NCI-H1694 (cell line): ENCODE data around the gene TNP2.

Experiments used
- DNase-seq: peaks from one replicate; lab custom pipeline; 2025; lab: John Stamatoyannopoulos, UW

Gene TNP2

GRCh38 chr16:11268921-11269375 is at the start of gene TNP2:
Gene TNP2, minus strand, starts transcription at chr16:11269325. Its CDS starts 63 bp downstream, at chr16:11269262.
- no peak for DNase-seq

GRCh38 chr16:11318817-11319216 is 49.7 kb upstream of the TNP2 start:
- DNase-seq: no peak

GRCh38 chr16:11316331-11317015 is 47.3 kb upstream of the TNP2 start:
- DNase-seq: no peak

DNA sequence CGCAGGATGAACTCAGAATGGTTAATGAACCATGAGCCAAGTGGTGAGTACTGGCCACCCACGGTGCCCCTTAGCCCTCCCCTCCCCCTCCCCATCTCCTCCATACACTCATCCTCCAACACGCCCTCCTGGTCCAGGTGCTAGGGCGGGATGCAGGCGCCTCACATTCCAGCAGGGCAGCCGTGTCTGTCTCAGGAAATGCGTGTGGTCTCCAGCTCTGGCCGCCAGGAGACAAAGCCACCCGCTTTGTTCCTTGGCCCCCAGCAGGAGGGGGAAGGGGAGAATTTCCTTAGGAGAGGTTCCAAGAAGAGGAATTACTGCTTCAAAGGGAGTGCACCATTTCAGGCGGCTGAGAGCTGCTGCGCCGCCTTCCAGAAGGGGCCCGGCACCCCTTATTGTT is 46.4 kb upstream of the TNP2 start:
- no peak for DNase-seq

GRCh38 chr16:11314309-11314894 is 45.3 kb upstream of the TNP2 start:
- no peak for DNase-seq

GRCh38 chr16:11313493-11314308 is 44.6 kb upstream of the TNP2 start:
- no peak for DNase-seq

GRCh38 chr16:11312718-11313492 is 43.8 kb upstream of the TNP2 start:
- no peak for DNase-seq

DNA sequence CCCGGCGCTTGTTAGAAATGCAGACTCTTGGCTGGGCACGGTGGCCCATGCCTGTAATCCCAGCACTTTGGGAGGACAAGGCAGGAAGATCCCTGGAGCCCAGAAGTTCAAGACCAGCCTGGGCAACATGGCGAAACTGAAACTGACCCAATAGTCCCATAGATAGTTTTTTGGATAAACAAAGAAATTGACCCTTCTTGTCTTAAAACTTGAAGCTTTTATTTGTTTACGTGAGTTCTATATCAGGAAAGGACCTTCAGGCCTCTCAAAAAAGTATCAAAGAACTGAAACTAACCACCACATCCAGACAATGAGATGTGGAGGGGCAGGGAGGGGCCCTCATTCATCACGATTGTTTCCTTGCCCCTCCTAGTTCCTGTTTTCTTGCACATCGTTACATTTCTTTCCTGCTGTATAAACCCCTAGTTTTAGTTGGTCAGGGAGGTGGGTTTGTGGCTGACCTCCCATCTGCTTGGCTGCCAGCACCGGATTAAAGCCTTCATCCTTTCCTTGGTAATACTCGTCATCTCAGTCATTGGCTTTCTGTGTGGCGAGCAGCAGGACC is 42.0 kb upstream of the TNP2 start:
- DNase-seq: no peak

GRCh38 chr16:11310634-11310977 is 41.5 kb upstream of the TNP2 start:
- DNase-seq: no peak

- no peak for DNase-seq
Measured at GRCh38 chr16:11309895-11310633, 40.9 kb upstream of the TNP2 start.

GRCh38 chr16:11308493-11309283 is 39.6 kb upstream of the TNP2 start:
- DNase-seq: no peak

DNA sequence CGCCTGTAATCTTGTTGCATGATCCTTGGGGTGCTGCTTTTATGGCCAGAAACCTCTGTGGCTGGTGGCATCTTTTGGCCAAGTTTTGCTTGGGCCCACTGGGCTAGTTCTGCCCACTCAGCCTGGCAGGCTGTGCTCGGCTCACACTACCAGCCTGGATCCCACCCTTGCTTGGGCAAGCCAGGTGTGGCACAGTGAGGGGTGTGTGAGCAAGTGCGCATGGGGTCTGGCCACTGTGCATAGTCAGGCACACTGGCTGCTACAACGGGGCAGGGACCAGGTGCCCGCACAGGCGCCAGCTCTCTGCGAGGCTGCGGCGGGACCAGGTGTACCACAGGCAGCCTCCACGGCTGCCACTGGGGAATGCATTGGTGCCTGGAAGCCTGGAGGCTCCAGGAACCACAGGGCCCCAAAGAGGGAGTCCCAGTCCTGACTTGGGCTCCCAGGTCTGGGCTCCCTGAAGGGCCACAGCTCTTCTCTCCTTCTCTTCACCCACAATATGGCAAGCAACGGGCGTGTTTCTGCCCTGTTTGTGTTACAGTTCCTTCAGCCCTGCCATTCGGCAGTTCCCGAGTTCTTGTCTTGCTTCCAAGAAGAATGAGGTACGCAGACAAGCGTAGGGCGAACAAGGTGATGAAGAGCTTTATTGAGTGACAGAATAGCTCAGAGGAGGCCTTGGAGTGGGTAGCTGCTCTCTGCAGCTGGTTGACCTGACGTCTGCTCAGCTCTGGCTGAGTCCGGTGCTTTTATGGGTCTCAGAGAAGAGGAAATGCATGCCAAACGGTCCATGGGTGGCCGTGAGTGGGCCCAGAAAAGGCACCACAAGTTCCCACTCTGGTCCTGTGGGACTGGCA is 38.7 kb upstream of the TNP2 start:
- no peak for DNase-seq

- no peak for DNase-seq
Measured at GRCh38 chr16:11306997-11307638, 38.0 kb upstream of the TNP2 start.

- no peak for DNase-seq
Measured at GRCh38 chr16:11306381-11306780, 37.3 kb upstream of the TNP2 start.

- DNase-seq: no peak
Measured at GRCh38 chr16:11303405-11304138, 34.4 kb upstream of the TNP2 start.

DNA sequence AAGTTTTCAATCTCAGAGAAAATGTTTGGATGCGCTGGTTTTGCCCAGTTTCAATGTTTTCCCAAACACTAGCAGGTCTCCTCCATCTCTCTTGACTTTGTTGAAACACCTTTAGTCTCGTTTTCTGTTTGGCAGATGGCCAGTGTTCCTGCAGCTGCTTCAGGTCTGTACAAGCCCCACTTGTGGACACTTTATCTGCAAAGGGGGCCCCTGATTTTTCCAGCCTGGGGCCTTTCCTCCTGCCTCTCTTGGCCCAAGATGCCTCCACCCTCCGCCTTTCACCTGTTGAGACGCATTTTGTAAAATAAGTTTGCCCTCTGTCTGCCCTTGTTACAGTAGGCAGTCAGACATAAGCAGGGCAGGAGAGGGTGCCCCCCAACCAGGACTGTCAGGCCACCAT is 33.9 kb upstream of the TNP2 start:
- no peak for DNase-seq

GRCh38 chr16:11301645-11302501 is 32.7 kb upstream of the TNP2 start:
- no peak for DNase-seq
